Natural killer cell (primary cell): ENCODE measurements around the gene TSPOAP1. TPM values are rescaled to one million over a fixed set of nuclear protein-coding genes. Genes with fewer than 3 reads are reported as not detected.

Experiments
- ATAC-seq, 3 donors: fragments of 150-1000 bp in 2 of 3; fragments of 200-7000 bp in 1 of 3; cut with Tn5 transposase; 1 replicate in 1 of 3; 2 replicates in 2 of 3; pipeline ENCODE4 v1.10.0; 2021; ENCODE audit warnings: mild to moderate bottlenecking in 2 of 3, moderate library complexity in 2 of 3
- DNase-seq, 2 donors: peaks; one replicate each; pipeline versions ENCODE4 v3.0.0 to v3.0.0-alpha.2; 2013 to 2021; ENCODE audit warnings: mixed read lengths in 1 of 2
- H3K27ac ChIP-seq: one replicate; pipeline ENCODE4 v1.5.1; 2013; ENCODE audit warnings: mild to moderate bottlenecking, low read length
- H3K27me3 ChIP-seq: one replicate; pipeline ENCODE4 v1.6.1; 2013; ENCODE audit warnings: low read length; ENCODE audit not compliant: control insufficient read depth, insufficient read depth
- H3K36me3 ChIP-seq: one replicate; pipeline ENCODE4 v1.6.1; 2013; ENCODE audit warnings: low read length; ENCODE audit not compliant: control insufficient read depth, insufficient read depth
- H3K4me1 ChIP-seq: one replicate; pipeline ENCODE4 v1.6.1; 2013; ENCODE audit warnings: low read length; ENCODE audit not compliant: control insufficient read depth, insufficient read depth
- H3K4me3 ChIP-seq: one replicate; pipeline ENCODE4 v1.5.1; 2013; ENCODE audit warnings: low read length
- H3K9me3 ChIP-seq: one replicate; pipeline ENCODE4 v1.6.1; 2013; ENCODE audit warnings: low read length; ENCODE audit not compliant: control insufficient read depth, insufficient read depth
- H3K27ac Mint-ChIP-seq, 2 donors: one replicate each; pipeline ENCODE4 v1.8.0; 2022; ENCODE audit warnings: mild to moderate bottlenecking in 2 of 2, mixed read lengths in 2 of 2, moderate library complexity in 1 of 2
- H3K27me3 Mint-ChIP-seq, 2 donors: one replicate each; pipeline ENCODE4 v1.8.0; 2022; ENCODE audit warnings: low read depth in 2 of 2, mixed read lengths in 2 of 2
- H3K36me3 Mint-ChIP-seq: one replicate; pipeline ENCODE4 v1.8.0; 2022; ENCODE audit warnings: mixed read lengths
- H3K4me1 Mint-ChIP-seq, 2 donors: one replicate each; pipeline ENCODE4 v1.8.0; 2022; ENCODE audit warnings: mixed read lengths in 2 of 2
- H3K4me3 Mint-ChIP-seq: one replicate; pipeline ENCODE4 v1.8.0; 2022; ENCODE audit warnings: mild to moderate bottlenecking, moderate library complexity, mixed read lengths
- H3K9me3 Mint-ChIP-seq, 2 donors: one replicate each; pipeline ENCODE4 v1.8.0; 2022; ENCODE audit warnings: mixed read lengths in 2 of 2
- WGBS: methylation state at CpG from one replicate; pipeline ENCODE4 v1.1.7; 2013; ENCODE audit warnings: missing lambda C conversion rate; ENCODE audit not compliant: insufficient coverage; 5-methylcytosine and 5-hydroxymethylcytosine counted together
- intact Hi-C: fragments of 100-400 bp; cut with micrococcal nuclease; formaldehyde crosslinking; loops from one replicate; pipeline ENCODE4 v1.14.2; 2022
- total RNA-seq, 4 donors: library from RNA; stranded (reverse); fragments of 120-200 nt in 1 of 4; gene quantifications; one replicate each; pipeline versions ENCODE4 v1.2.3 to v1.2.4, GENCODE V29; 2013 to 2022
- TF ChIP-seq, protein P1 (sequence below): fragments of 200-600 bp; IDR thresholded peaks from one replicate; pipeline ENCODE4 v1.8.0; 2022; ENCODE audit warnings: antibody characterized with exemption

Gene TSPOAP1
- total RNA-seq, 3 donors from 2014 or later (not counting 1 experiment from before 2014, with no cell fraction given): 176 to 282 (median 246) TPM

DNA sequence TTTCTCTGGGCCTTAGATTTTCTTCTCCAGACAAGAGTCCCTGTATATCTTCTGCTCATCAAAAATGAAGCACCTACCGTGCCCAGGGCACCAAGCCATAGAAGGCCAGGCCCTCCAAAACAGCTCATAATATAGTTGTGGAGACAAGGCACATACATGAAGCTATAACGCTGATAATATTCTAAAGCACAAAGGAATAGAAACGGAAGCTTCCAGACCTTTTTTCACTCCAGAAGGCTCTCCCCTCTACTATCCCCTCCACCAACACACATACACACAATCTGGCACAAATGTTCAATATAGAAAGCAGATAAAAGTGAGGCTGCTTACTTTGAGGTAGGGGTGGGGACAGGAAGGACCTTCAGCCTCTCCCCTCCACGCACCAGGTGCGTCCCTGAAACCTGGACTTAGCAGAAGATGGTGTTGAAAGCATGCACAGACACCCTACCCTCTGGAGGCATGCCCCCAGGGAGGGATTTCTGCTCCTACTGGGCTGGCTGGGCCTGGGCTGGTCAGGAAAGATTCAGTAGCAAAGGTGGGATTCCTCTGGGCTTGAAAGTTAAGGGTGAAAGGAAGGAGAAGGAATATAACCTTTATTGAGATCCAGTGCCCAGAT is 37.5 kb upstream of the TSPOAP1 start:
- WGBS: 76% methylated on average over 5 of the region's 5 CpGs
- no peak overlapping the region for H3K4me3 Mint-ChIP-seq
- Histone ChIP-seq H3K36me3 (no peaks in the 10 kb centered on the region), H3K9me3 (no peaks in the 10 kb centered on the region), H3K4me3 (no peak overlapping the region), H3K4me1 (peaks cover 25% of the 10 kb centered on the region), H3K27me3 (no peaks in the 10 kb centered on the region), H3K27ac (no peak overlapping the region)
- H3K4me1 Mint-ChIP-seq: peaks cover 27 to 29% of the 10 kb centered on the region in 2 donors
- ATAC-seq (no peak), DNase-seq (no peak)
- TF ChIP-seq, protein P1, sequence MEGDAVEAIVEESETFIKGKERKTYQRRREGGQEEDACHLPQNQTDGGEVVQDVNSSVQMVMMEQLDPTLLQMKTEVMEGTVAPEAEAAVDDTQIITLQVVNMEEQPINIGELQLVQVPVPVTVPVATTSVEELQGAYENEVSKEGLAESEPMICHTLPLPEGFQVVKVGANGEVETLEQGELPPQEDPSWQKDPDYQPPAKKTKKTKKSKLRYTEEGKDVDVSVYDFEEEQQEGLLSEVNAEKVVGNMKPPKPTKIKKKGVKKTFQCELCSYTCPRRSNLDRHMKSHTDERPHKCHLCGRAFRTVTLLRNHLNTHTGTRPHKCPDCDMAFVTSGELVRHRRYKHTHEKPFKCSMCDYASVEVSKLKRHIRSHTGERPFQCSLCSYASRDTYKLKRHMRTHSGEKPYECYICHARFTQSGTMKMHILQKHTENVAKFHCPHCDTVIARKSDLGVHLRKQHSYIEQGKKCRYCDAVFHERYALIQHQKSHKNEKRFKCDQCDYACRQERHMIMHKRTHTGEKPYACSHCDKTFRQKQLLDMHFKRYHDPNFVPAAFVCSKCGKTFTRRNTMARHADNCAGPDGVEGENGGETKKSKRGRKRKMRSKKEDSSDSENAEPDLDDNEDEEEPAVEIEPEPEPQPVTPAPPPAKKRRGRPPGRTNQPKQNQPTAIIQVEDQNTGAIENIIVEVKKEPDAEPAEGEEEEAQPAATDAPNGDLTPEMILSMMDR: no peak
- intact Hi-C loops: no loop called here
- H3K36me3 Mint-ChIP-seq: no peaks in the 10 kb centered on the region
- H3K9me3 Mint-ChIP-seq: no peaks in the 10 kb centered on the region
- no peaks in the 10 kb centered on the region for H3K27me3 Mint-ChIP-seq
- no peak overlapping the region for H3K27ac Mint-ChIP-seq

DNA sequence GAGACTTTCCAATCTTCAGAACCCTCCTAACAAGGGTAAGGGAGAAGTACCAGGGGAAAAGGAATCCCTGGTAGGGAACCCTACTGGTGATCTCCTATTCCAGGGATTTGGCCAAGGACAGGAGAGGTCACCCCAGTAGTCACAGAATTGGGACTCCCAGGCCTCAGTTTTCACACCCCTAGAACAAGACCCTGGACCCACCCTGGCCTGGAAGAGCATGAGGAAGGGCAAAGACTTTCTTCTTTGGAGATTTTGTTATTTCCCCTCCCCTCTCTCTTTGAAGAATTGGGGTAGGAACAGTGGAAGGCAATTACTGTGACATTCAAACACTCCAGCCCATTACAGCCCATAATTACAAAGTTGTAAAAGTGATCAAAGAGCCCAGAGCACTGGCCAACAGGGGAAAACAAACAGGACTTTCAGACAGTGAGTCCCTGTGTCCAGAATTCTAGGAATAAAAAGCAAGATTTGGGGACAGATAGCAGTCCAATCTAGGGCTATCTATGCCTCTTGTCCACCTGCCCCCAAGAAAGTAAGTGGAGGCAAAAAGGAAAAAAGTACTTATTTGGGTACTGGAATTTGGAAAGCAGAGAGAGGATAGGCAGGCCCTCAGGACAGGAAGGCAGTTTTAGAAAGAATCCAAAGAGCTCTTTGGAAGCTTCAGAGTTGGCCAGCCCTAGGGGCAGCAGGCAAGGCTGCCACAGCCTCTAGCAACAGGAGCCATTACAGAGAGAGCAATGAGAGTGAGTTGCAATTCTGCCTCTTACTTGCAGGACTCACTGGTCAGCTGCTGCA is 36.8 kb upstream of the TSPOAP1 start:
- no peak overlapping the region for H3K4me3 ChIP-seq
- intact Hi-C loops: no loop called here
- no peak overlapping the region for H3K4me3 Mint-ChIP-seq
- H3K36me3 Mint-ChIP-seq: no peaks in the 10 kb centered on the region
- H3K4me1 ChIP-seq: peaks cover 18% of the 10 kb centered on the region
- no peaks in the 10 kb centered on the region for H3K9me3 Mint-ChIP-seq
- ATAC-seq: no peak
- TF ChIP-seq, protein P1: no peak
- no peak overlapping the region for H3K27ac ChIP-seq
- peaks cover 20 to 22% of the 10 kb centered on the region in 2 donors for H3K4me1 Mint-ChIP-seq
- H3K27ac Mint-ChIP-seq: no peak overlapping the region
- H3K9me3 ChIP-seq: no peaks in the 10 kb centered on the region
- H3K36me3 ChIP-seq: no peaks in the 10 kb centered on the region
- no peaks in the 10 kb centered on the region for H3K27me3 Mint-ChIP-seq
- H3K27me3 ChIP-seq: no peaks in the 10 kb centered on the region
- DNase-seq: no peak

DNA sequence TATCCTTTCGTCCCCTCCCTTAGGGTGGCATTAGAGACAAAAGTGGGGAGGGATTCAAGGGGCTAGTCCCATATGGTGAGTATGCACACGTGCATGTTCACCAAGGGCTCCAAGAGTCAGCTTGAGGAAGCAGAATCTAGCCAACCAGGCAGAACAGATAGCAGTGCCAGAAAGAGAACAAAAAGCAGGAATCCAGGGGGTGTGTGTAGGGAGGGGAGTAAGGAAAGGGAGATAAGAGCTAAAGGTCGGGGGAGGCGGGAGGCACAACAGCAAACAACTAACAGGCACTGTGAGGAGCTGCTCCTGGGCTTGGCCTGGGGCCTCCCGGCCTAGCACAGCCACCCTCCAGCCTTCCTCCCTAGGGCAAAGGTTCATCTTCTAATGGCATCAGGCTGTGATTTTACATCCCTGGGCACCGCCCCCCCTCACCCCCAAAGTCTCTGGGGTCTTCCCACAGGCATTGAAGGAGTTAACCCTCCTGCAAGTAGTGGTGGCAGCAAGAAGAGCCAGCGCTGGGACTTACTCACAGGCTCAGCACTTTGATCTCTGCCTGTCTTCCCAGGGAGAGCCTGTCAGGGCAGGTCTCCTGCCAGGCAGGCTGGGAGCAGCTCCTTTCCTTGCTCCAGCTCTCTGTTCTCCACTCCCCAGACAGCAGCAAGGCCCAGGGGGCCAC is 35.8 kb upstream of the TSPOAP1 start:
- no peaks in the 10 kb centered on the region for H3K9me3 ChIP-seq
- DNase-seq (no peak), ATAC-seq (no peak)
- TF ChIP-seq, protein P1: no peak
- no peak overlapping the region for H3K4me3 ChIP-seq
- no peak overlapping the region for H3K27ac ChIP-seq
- H3K27me3 Mint-ChIP-seq: no peaks in the 10 kb centered on the region
- 92% methylated on average over 7 of the region's 7 CpGs for WGBS
- no peaks in the 10 kb centered on the region for H3K27me3 ChIP-seq
- no peak overlapping the region for H3K4me3 Mint-ChIP-seq
- intact Hi-C loops: no loop called here
- no peaks in the 10 kb centered on the region for H3K9me3 Mint-ChIP-seq
- no peaks in the 10 kb centered on the region for H3K36me3 Mint-ChIP-seq
- H3K4me1 Mint-ChIP-seq: peaks cover 13 to 15% of the 10 kb centered on the region in 2 donors
- no peaks in the 10 kb centered on the region for H3K36me3 ChIP-seq
- H3K27ac Mint-ChIP-seq: no peak overlapping the region
- peaks cover 8% of the 10 kb centered on the region for H3K4me1 ChIP-seq
